HG03196 (cell line): ENCODE measurements around the gene MINK1.

Source experiments
- ATAC-seq: cut with Tn5 transposase; IDR thresholded peaks from one replicate; pipeline ENCODE4 v1.9.1; 2021; ENCODE audit not compliant: unreplicated experiment

MINK1 gene

GRCh38 chr17:4945176-4945943 is 112.2 kb downstream of the MINK1 start:
- ATAC-seq, result peak; percentile 21

GRCh38 chr17:4945944-4946280 is 112.8 kb downstream of the MINK1 start:
- ATAC-seq, result no peak

- no peak for ATAC-seq
Observed at GRCh38 chr17:4946312-4946976, 113.3 kb downstream of the MINK1 start.

- no peak for ATAC-seq
Observed at GRCh38 chr17:4947010-4947410, 113.9 kb downstream of the MINK1 start.
